ENCODE data around the gene NLRC5.
"Not testable (repeated sequence)": the region's sequence is repeated elsewhere in the genome, so short reads cannot be mapped to it uniquely, and the experiment has no call there.

NLRC5 gene

DNA sequence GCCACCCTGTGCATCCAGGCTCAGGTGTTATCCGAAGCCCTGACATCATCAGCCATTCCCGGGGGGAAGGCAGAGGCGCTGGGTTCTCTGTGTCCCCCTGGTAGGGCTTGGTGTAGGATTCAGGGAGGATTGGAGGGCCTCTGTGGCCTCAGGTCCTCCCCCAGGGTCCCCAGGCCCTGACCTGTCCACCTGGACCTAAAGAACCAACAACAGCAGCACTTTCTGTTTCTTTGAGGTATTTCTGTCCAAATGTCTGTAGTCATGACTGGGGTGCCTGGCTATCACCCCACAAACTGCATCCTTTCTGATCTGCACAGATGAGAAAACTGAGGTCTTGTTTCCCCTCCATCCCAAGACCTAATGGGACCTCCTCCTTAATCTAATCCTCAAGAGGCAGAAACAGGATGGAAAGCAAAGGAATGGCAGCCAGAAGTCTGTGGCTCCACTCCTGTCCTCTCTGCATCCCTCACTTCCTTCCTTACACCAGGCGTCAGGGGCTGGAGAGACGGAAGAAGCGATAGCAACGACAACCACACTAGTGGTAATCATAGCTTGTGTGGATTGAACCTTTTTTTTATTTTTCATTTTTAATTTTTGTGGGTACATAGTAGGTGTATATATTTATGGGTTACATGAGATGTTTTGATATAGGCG, 11.8 kb downstream of the NLRC5 start:
- no peak for DNase-seq

DNA sequence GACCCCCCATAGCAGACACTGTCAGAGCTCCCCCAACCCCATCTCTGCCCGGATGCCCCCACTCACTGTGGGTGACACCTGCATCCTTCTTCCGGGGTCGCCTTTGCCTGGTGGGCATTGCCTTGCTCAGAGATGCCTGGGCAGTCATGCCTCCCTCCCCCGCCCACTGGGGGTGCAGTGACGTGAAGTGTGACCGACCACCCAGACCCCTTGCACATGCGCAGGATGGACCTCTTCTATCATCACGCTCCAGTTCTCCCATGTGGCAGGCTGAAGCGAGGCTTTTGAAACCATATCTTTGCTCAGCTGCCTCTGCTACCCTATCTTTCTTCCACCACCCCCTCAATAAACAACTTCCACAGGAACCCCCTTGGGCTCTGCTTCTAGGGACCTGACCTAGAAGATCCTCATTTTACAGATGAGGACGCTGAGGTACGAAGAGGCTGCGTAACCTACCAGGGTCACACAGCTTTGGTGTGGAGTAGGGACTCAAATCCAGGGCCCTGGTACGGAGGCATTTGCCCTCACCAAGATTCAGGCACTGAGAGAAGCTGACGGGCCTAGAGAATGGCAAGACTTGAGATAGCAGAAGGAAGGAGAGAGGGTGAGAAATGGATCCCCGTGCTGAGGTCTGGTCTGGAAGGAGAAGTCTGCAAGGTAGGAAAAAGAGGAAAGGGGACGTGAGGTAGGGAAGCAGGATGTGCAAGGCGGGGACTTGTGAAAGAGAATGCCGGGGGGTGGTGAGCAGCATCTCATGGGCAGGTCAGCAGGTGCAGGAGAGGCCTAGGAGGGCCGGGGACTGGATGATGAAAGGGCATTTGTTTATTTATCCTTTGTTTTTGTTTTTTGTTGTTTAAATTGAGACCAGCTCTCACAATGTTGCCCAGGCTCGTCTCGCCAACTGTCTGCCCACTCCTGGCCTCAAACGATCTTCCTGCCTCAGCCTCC, 14.4 kb downstream of the NLRC5 start:
- DNase-seq, result no peak

DNA sequence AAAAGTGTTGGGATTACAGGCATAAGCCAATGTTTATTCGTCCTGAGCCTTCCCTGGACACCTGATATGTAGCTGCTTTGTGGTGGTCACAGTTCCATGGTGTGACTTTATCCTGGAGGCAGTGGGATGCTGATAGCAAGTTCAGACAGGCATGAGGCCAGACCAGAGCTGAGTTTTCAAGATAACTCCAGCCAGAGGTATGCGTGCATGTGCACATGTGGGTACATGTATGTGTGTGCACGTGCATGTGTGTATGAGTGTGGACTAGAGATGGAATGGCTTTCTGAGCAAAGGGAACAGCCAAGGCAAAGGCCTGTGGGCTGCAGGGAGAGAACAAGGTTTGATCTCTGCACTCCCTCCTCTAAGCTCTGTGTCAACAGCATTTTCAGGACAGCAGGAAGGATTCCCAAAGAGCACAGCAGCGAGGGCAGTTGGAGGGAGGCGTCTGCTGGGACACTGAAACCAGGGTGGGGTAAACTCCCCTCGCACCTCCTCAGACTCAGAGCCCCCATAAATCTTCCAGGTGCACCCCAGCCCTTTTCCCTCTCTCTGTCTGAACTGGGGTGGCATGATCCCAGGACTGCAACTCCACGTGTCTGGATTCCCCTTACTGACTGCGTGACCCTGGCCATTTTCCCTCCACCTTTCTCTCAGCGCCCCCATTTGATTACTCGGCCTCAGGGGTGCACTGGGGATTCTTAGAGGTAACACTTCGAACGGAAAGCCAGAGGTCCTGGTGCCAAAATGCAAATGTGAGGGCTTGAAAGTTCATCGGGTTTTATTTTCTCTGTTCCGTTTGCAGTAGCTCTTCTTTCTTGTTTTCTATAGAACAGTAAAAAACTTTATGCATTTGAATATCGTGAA, 15.3 kb downstream of the NLRC5 start:
- DNase-seq, result no peak

DNA sequence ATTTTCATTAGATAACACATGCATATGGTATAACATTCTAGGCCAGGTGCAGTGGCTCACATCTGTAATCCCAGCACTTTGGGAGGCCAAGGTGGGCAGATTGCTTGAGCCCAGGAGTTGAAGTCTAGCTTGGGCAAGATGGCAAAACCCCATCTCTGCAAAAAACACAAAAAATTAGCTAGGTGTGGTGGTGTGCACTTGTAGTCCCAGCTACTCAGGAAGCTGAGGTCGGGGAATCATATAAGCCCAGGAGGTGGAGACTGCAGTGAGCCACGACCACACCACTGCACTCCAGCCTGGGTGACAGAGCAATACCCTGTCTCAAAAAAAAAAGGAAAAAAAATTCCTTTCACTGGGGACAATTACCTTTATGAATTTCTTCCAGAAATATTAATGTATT, 16.2 kb downstream of the NLRC5 start:
- DNase-seq, result not testable (repeated sequence)

DNA sequence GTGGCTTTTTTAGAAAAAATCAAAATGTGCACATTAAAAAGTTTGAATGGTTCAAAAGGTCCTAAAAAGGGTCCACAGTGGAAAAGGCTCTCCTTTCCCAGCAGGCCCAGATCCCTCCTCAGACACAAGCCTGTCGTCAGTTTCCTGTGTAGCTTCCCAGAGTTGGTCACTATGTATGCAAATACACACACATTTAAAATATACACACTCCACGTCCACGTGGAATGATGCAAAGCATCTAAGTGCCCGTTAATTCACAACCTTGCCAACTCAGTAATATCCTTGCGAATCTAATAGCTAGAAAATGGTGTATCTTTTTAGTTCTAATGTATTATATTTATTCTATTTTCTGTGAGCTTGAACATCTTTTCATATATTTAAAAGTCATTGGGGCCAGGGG, 17.7 kb downstream of the NLRC5 start:
- DNase-seq, result no peak

DNA sequence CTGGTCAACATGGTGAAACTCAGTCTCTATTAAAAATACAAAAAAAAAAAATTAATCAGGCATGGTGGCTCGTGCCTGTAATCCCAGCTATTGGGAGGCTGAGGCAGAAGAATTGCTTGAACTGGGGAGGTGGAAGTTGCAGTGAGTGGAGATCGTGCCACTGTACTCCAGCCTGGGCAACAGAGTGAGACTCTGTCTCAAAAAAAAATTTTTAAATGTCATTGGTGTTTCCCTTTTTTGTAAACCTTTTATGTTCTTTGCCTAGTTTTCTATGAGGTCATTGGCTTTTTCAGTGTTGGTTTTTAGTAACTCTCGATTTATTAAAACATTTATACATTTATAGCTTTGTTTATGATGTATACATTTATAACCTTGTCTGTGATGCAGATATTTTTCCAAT, 18.2 kb downstream of the NLRC5 start:
- DNase-seq, result no peak

DNA sequence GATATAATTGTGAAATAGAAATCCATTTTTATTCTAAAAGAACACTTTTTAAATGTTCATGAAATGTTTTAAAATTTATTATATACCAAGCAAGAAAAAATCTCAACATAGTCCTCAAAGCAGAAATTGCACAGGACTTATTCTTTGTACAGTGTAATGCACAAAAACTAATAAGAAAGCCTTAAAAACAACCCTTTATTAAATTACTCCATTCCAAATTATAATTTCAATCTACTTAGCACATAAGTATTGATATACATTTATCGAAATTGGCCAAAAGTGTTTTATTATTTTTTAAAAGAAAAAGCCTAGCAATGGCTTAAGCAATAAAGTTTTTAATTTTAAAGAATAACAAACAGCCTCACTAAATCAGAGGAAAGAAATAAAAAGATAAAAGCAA, 19.1 kb downstream of the NLRC5 start:
- no peak for DNase-seq

DNA sequence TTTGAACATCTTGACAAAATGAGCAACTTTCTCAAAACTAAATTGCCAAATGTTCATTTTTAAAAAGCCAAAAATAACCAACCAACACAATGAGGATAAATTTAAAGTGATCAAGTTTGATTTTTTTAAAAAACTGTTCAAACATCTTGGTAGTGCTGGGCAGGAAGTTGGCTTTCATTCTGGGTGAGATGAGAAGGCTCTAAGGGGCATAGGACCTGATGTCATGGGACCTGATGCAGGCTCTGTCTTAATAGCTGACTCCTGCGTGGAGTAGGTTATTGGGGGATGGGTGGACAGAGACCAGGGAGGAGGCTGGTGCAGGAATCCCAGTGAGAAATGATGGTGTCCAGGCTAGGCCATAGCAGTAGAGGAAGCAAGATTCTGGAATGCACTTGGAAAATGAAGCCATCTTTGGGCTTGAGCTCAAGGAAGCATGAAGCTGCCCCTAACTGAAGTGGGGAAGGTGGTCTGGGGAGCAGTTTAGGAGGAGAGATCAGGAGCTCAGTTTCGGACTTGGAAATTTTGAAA, 20.4 kb downstream of the NLRC5 start:
- no peak for DNase-seq

DNA sequence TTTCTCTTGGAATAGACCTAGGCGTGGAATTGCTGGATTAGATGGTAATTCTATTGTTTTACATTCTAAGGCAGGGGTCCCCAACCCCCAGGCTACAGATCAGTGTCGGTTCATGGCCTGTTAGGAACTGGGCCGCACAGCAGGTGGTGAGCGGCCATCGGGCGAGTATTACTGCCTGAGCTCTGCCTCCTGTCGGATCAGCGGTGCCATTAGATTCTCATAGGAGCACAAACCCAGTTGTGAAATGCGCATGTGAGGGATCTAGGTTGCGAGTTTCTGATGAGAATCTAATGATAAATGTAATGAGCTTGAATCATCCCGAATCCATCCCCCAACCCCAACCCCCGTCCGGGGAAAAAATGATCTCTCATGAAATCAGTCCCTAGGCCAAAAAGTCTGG, 23.0 kb downstream of the NLRC5 start:
- DNase-seq, result no peak

DNA sequence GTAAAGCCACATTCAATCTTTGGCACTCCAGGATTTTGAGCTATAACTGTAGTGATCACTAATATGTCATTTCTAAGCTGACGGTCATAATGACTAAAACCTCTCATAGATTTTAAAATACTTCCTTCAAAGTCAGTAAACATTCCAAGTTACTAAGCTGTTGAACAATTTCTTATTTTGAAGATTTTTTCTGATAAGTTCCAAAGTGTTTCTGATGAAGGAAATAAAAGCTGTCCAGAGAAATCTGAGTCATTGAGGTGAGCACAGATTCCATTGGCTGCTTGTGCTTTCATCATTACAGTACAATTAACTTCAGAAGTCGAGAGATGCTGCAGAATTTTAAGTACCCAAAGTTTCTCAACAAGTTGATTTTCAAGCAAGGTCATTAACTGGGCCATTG, 23.9 kb downstream of the NLRC5 start:
- DNase-seq, result no peak

DNA sequence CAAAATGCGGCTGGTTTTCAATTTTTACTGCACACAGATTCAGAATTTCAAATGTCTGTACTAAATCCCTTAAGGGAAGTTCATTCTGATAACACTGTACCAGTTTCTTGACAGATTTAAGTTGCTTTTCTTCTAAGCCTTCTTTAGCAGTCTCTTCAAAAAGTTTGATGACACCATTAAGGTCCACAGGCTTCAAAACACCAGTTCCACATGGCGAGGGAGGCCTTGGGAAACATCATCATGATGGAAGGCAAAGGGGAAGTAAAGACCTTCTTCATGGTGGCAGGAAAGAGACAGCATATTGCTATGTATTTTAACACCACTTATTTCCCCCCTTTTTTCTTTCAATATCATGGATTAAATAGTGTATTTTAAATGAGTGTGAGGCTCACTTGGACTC, 24.5 kb downstream of the NLRC5 start:
- no peak for DNase-seq

DNA sequence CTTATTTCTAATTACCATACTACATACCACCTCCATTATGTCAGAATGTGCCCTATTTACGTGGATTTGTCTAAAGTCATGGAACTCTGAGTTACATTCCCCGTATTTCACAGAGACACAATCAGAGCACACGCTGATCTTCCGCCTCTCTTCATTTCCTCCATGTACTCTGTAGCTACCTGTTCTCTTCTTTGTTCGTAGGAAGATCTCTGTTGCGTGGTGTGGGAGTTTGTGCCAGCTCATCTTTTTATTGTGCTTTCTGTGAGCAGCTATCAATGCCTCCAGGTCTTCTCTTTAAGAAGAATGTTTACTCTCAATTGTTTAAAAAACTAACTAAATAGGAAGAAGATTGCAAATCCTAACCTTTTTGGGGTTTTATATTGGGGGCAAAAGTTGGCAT, 26.9 kb downstream of the NLRC5 start:
- no peak for DNase-seq

DNA sequence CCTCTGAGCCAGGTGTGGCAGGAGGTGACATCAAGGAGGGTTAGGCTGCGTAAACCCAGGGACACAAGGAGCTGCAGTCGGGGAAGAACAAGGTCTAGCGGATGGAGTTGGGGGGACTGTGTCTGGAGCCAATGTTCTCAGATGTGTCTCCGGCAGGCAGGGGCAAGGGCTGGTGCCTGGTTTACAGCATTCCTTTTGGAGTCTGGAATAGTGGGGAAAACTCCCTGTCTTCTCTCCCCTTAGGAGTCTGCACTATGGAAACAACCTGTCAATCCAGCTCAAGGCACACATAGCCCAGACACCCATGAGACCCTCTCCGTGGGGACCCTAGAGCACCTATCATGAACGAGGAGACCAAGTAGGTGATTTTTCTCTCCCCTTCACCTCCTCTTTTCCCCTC, 27.5 kb downstream of the NLRC5 start:
- DNase-seq, result no peak

DNA sequence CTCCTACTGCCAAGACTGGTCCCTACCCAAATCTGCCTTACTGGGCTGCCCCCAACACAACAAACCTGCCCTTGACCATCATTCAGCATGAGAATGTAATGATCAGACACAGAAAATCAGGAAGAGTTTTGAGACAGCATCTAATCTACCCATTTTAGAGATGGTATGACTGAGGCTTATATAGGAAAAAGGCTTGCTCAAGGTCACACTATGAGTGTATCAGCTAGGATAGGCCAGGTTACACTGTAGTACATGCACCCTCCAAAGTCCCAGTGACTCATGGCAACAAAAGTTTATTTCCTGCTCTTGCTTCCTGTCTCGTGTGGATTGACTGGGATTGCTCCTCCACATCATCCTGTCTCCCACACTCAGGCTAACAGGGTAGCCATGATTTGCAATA, 27.9 kb downstream of the NLRC5 start:
- no peak for DNase-seq

DNA sequence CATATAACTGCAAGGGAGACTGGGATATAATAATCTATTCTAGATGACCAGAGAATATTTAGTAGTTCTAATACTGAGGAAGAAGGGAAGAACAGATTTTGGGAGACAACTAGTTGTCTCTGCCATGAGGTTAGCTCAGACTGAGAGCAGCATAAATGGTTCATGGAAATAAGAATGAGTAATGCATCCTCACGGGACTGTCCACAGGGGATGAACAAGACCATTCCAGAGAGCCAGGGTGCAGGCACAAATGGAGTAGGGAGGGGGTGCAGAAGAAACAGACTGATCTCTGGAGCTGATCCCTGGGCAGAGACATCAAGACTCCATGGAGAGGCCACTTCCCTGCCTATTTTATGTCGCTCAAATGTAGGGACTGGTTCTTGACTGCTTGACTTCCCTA, 30.4 kb downstream of the NLRC5 start:
- no peak for DNase-seq

DNA sequence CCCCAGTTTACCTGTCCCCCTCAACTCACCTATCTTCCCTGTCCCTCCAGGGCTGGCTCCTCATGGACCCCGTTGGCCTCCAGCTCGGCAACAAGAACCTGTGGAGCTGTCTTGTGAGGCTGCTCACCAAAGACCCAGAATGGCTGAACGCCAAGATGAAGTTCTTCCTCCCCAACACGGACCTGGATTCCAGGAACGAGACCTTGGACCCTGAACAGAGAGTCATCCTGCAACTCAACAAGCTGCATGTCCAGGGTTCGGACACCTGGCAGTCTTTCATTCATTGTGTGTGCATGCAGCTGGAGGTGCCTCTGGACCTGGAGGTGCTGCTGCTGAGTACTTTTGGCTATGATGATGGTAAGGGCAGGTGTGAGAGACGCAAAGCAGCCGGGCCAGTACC, 31.3 kb downstream of the NLRC5 start:
- DNase-seq, result no peak

DNA sequence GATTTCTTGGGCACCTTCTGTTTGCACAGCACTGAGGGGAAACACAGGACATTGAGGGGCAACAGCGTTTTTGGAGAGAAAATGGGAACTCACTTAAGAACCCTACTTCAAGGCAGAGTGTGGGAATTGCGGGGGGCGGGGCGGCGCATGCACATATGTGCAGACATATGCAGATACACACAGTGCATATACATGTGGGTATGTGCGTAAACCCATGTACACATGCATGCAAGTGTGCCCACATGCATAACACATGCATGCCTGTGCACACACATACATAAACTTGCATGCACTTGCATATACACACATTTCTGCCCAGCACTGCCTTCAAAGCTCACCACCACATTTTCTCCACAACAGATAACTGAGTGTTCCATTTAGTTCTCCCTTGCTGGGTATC, 32.4 kb downstream of the NLRC5 start:
- DNase-seq, result no peak

DNA sequence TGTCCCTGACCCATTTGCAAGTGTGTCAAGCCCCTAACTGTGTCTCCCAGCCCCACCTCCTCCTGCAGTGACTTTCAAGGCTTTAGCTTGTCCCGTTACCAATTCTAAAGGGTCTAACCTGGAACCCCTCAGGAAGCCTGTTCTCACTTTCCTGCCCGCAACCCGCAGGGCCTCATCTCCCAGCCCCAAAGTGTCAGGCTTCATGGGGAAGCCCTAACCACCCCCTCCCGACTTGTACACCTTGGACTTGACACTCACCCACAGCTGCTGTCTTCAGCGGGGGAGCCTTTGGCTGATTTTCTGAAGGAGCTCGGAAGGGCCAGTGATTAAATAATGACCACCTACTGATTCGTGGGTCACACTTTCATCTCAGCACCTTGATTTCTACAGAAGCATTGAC, 33.1 kb downstream of the NLRC5 start:
- no peak for DNase-seq

DNA sequence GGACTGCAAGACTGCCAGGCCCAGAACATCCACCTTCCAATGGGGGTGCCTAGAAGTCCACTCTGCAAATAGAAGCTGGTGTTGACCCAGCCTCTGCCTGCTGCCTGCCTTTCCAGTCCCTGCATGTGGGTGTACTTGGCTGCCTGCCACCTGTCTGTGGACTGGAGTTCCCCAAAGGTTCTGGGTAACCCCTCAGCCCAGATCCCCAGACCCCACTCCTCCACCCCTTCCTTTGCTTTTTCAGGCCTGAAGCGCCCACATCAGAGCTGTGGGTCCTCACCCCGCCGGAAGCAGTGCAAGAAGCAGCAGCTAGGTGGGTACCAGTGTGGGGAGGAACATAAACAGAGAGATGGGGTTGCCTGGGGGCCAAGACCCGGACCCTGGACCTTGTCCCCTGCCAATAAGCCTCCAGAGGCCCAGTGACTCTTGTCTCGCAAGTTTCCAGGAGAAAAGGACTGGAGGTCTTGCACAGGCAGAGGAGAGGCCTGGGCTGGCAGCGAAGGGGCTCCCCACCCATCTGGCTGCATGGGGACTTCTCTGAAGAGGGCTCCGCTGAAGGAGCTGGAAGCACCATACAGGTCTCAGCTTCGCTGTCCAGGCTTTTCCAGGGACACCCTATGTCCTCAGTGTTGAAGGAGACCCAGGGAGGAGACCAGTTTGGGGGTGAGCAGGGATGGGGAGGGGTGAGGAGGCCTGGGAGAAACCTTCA, 34.3 kb downstream of the NLRC5 start:
- DNase-seq, result peak; percentile 69

DNA sequence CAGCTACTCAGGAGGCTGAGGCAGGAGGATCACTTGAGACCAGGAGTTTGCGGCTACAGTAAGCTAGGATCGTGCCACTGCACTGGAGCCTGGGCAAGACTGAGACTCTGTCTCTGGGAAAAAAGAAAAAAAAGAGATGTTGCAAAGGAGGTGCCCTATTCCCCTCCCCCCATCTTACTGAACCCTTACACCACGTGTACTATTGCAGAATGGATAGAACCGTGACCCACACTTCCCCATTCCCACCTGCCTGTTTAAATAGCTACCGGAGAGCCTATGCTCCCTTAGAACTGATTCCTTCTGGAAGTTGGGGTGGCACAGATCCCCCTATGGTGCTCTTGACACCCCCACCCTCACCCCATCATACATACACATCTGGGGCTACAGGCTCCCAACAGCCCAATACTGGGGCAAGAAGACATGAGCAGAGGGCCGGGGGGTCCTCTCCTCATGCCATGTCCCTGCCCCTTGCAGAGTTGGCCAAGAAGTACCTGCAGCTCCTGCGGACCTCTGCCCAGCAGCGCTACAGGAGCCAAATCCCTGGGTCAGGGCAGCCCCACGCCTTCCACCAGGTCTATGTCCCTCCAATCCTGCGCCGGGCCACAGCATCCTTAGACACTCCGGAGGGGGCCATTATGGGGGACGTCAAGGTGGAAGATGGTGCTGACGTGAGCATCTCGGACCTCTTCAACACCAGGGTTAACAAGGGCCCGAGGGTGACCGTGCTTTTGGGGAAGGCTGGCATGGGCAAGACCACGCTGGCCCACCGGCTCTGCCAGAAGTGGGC, 35.7 kb downstream of the NLRC5 start:
- DNase-seq, result no peak

DNA sequence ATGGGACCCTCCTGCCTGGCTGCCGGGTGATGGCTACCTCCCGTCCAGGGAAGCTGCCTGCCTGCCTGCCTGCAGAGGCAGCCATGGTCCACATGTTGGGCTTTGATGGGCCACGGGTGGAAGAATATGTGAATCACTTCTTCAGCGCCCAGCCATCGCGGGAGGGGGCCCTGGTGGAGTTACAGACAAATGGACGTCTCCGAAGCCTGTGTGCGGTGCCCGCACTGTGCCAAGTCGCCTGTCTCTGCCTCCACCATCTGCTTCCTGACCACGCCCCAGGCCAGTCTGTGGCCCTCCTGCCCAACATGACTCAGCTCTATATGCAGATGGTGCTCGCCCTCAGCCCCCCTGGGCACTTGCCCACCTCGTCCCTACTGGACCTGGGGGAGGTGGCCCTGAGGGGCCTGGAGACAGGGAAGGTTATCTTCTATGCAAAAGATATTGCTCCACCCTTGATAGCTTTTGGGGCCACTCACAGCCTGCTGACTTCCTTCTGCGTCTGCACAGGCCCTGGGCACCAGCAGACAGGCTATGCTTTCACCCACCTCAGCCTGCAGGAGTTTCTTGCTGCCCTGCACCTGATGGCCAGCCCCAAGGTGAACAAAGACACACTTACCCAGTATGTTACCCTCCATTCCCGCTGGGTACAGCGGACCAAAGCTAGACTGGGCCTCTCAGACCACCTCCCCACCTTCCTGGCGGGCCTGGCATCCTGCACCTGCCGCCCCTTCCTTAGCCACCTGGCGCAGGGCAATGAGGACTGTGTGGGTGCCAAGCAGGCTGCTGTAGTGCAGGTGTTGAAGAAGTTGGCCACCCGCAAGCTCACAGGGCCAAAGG, 36.8 kb downstream of the NLRC5 start:
- no peak for DNase-seq
